HG03039 (cell line): ENCODE data around the gene ITIH5.

Source experiments
- ATAC-seq: cut with Tn5 transposase; IDR thresholded peaks from one replicate; pipeline ENCODE4 v1.9.1; 2021; ENCODE audit warnings: mild to moderate bottlenecking, moderate library complexity; ENCODE audit not compliant: unreplicated experiment

ITIH5 gene

GRCh38 chr10:7635408-7636125 is 31.2 kb downstream of the ITIH5 start:
- ATAC-seq = no peak

- ATAC-seq = no peak
Measured at GRCh38 chr10:7634142-7634894, 32.4 kb downstream of the ITIH5 start.

- ATAC-seq = no peak
Measured at GRCh38 chr10:7626283-7626682, 40.5 kb downstream of the ITIH5 start.

GRCh38 chr10:7625836-7626235 is 40.9 kb downstream of the ITIH5 start:
- no peak for ATAC-seq

- ATAC-seq = no peak
Measured at GRCh38 chr10:7625009-7625408, 41.8 kb downstream of the ITIH5 start.

- ATAC-seq = no peak
Measured at GRCh38 chr10:7622969-7623368, 43.8 kb downstream of the ITIH5 start.

- ATAC-seq = no peak
Measured at GRCh38 chr10:7618461-7618860, 48.3 kb downstream of the ITIH5 start.

GRCh38 chr10:7611909-7612308 is 54.9 kb downstream of the ITIH5 start:
- ATAC-seq = no peak

- no peak for ATAC-seq
Measured at GRCh38 chr10:7610651-7611389, 55.9 kb downstream of the ITIH5 start.

- ATAC-seq = no peak
Measured at GRCh38 chr10:7610026-7610425, 56.7 kb downstream of the ITIH5 start.

- no peak for ATAC-seq
Measured at GRCh38 chr10:7609556-7609955, 57.2 kb downstream of the ITIH5 start.

GRCh38 chr10:7608001-7608400 is 58.8 kb downstream of the ITIH5 start:
- ATAC-seq = no peak

- no peak for ATAC-seq
Measured at GRCh38 chr10:7606951-7607404, 59.8 kb downstream of the ITIH5 start.

GRCh38 chr10:7605565-7606295 is 61.0 kb downstream of the ITIH5 start:
- ATAC-seq = no peak

GRCh38 chr10:7601023-7601656 is 65.6 kb downstream of the ITIH5 start:
- ATAC-seq = no peak

- ATAC-seq = no peak
Measured at GRCh38 chr10:7598771-7599170, 68.0 kb downstream of the ITIH5 start.

- ATAC-seq = no peak
Measured at GRCh38 chr10:7596356-7596755, 70.4 kb downstream of the ITIH5 start.

GRCh38 chr10:7593905-7594304 is 72.9 kb downstream of the ITIH5 start:
- no peak for ATAC-seq

GRCh38 chr10:7593063-7593462 is 73.7 kb downstream of the ITIH5 start:
- ATAC-seq = no peak

- no peak for ATAC-seq
Measured at GRCh38 chr10:7592627-7593026, 74.1 kb downstream of the ITIH5 start.

- ATAC-seq = no peak
Measured at GRCh38 chr10:7590271-7590670, 76.5 kb downstream of the ITIH5 start.
